Measurements from ENCODE around the gene TMC3. TPM values are rescaled to one million over a fixed set of nuclear protein-coding genes. Genes with fewer than 3 reads are reported as not detected.

The TMC3 gene
- total RNA-seq, 1 donor from 2014 or later, result not detected

DNA sequence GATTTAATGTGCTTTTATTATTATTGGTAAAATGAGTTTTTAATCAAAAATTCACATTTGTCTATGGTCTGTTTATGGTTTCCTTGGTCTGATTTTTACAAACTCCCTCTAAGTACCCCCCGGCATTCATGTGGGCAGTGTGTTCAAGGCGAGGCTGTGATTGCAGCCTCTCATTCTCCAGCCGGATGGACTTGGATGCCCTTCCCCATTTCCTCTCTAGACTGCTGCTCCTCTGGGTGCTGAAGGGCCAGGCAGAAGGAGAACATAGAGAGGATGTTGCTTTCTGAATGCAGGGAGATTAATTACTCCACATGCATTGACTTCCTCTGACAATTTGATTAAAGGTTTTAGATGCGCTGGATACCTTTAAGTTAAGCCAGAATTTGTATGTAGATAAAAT lies 3.9 kb upstream of the TMC3 start:
- Mint-ChIP-seq H3K36me3 (ENCODE audit: low read depth) (no peaks in the 10 kb centered on the region), H3K27ac (no peak overlapping the region), H3K27me3 (peaks cover 8% of the 10 kb centered on the region), H3K9me3 (no peaks in the 10 kb centered on the region), H3K4me3 (no peak overlapping the region), H3K4me1 (peaks cover 3% of the 10 kb centered on the region)
- intact Hi-C loops (cut with micrococcal nuclease), result loop anchor here (2.0 kb wide), 1 partner anchor 19 kb away; no protein-coding TSS in a partner anchor
- DNase-seq, result no peak

DNA sequence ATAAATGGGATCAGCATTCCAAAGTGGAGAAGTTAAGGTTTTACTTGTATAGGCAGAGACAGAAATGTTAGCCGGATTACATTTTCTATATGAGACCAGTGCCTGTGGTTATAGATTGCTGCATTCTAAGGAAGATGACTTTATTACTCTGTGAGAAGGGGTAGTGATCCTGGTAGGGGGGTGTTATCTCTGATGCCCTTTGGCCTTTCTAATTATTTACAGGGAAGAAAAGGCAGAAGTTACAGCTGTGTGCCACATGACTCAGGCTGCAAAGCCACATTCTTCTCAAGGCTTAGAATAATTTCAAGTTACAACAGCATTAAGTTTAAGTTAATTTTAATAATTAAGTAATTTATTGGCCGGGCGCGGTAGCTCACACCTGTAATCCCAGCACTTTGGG lies 2.2 kb upstream of the TMC3 start:
- no peaks in the 10 kb centered on the region for H3K9me3 Mint-ChIP-seq
- no peak for DNase-seq
- no peak overlapping the region for H3K27ac Mint-ChIP-seq
- intact Hi-C loops (cut with micrococcal nuclease), result loop anchor here (2.0 kb wide), 1 partner anchor 21 kb away; no protein-coding TSS in a partner anchor
- no peaks in the 10 kb centered on the region for H3K36me3 Mint-ChIP-seq (ENCODE audit: low read depth)
- H3K4me3 Mint-ChIP-seq, result no peak overlapping the region
- H3K27me3 Mint-ChIP-seq, result peaks cover 8% of the 10 kb centered on the region
- H3K4me1 Mint-ChIP-seq, result peaks cover 3% of the 10 kb centered on the region

DNA sequence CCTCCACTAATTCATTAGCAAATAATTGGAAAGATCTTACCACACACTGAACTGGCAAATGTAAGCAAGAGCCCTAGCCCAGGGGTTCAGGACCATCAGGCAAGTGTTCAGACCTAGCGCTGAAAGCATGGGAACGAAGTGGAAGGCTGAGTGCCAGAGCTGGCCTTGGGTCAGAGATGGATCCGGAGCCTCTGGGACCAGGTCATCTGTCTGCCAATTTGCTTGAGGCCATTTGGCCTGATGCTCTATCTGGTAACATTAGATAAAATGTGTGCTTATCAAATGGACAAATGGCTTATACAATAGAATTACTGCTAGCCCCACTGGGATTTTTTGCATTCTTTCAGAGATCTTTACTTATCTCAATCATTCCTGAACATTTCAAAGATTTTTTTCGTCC lies 1.4 kb upstream of the TMC3 start:
- no peaks in the 10 kb centered on the region for H3K36me3 Mint-ChIP-seq (ENCODE audit: low read depth)
- no peak overlapping the region for H3K27ac Mint-ChIP-seq
- no peak for DNase-seq
- H3K9me3 Mint-ChIP-seq, result no peaks in the 10 kb centered on the region
- intact Hi-C loops (cut with micrococcal nuclease), result no loop called here
- H3K27me3 Mint-ChIP-seq, result peaks cover 8% of the 10 kb centered on the region
- H3K4me1 Mint-ChIP-seq, result peaks cover 2% of the 10 kb centered on the region
- no peak overlapping the region for H3K4me3 Mint-ChIP-seq

DNA sequence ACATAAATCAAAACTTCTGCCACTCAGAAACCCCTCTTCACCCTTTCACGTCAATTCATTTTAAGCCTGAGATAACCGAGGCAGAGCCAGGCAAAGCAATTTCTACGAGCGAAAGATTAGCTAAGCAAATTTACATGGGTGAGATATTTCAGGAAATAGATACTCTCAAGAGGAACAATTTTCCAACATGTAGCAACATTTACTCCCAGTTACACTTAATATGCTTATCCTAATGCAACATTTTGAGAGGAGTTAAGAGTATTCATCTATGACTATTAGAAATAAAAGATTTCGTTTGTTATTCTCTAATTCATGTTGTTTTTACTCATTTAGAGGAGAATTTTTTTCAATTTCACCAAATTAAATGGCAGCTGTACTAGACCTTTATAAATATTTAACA lies 837 bp downstream of the TMC3 start:
- no peaks in the 10 kb centered on the region for H3K4me1 Mint-ChIP-seq
- H3K9me3 Mint-ChIP-seq, result no peaks in the 10 kb centered on the region
- peaks cover 8% of the 10 kb centered on the region for H3K27me3 Mint-ChIP-seq
- H3K27ac Mint-ChIP-seq, result no peak overlapping the region
- intact Hi-C loops (cut with micrococcal nuclease), result no loop called here
- peak; percentile 25 for DNase-seq
- no peak overlapping the region for H3K4me3 Mint-ChIP-seq
- H3K36me3 Mint-ChIP-seq (ENCODE audit: low read depth), result no peaks in the 10 kb centered on the region

DNA sequence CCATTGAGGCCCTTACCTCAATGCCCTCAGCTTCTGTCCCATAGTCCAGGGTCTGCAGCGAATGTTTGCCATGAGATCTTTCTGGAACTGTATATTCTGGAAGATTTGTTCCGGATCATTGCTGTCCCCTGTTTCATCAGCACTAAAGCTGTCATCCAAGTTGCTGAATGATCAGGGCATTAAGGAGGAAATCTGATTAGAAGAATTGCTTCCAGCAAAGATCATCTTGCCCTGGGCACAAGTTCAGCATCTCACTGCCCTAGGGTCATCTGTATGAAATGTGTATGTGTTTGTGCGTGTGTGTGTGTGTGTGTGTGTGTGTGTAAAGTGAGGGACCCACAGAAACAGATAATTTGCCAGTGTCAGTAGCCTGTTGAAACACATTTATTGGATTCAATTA lies 1.4 kb downstream of the TMC3 start:
- peaks cover 7% of the 10 kb centered on the region for H3K27me3 Mint-ChIP-seq
- no peaks in the 10 kb centered on the region for H3K36me3 Mint-ChIP-seq (ENCODE audit: low read depth)
- intact Hi-C loops (cut with micrococcal nuclease), result no loop called here
- no peaks in the 10 kb centered on the region for H3K9me3 Mint-ChIP-seq
- peak; percentile 25 for DNase-seq
- H3K4me3 Mint-ChIP-seq, result no peak overlapping the region
- no peaks in the 10 kb centered on the region for H3K4me1 Mint-ChIP-seq
- H3K27ac Mint-ChIP-seq, result no peak overlapping the region

- no peak for DNase-seq
These were observed 10.1 kb downstream of the TMC3 start for GRCh38 chr15:81363718-81364500.

DNA sequence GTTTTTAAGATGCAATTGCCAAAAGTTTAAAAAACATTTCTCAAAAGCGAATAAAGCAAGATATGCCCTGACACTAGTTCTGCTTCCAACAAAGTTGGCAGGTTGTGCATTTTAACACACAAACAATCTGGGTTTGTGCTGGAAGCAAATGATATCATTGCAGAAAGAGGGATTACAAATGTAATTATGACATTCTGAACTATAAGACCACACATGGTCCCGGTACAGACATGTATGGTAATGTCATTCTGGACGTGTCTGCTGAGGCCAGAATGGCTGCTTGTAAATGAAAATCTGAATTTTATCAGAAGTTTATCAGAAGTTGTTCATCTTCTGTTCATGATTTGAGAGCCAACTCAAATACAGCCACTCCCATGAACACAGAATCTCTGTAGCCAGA lies 10.7 kb downstream of the TMC3 start:
- Mint-ChIP-seq H3K27ac (no peak overlapping the region), H3K36me3 (ENCODE audit: low read depth) (no peaks in the 10 kb centered on the region), H3K4me1 (no peaks in the 10 kb centered on the region), H3K27me3 (peaks cover 3% of the 10 kb centered on the region), H3K9me3 (no peaks in the 10 kb centered on the region), H3K4me3 (no peak overlapping the region)
- no peak for DNase-seq
- intact Hi-C loops (cut with micrococcal nuclease), result no loop called here

More at GRCh38 chr15:81363718-81364500, 10.1 kb downstream of the TMC3 start:
- H3K27ac Mint-ChIP-seq, result no peak overlapping the region
- no peaks in the 10 kb centered on the region for H3K4me1 Mint-ChIP-seq
- no peaks in the 10 kb centered on the region for H3K36me3 Mint-ChIP-seq (ENCODE audit: low read depth)
- H3K27me3 Mint-ChIP-seq, result peaks cover 3% of the 10 kb centered on the region
- no peak overlapping the region for H3K4me3 Mint-ChIP-seq
- no peaks in the 10 kb centered on the region for H3K9me3 Mint-ChIP-seq
- intact Hi-C loops (cut with micrococcal nuclease), result no loop called here

GRCh38 chr15:81362790-81363189 lies 11.2 kb downstream of the TMC3 start:
- Mint-ChIP-seq H3K9me3 (no peaks in the 10 kb centered on the region), H3K27me3 (peaks cover 3% of the 10 kb centered on the region), H3K36me3 (ENCODE audit: low read depth) (no peaks in the 10 kb centered on the region), H3K4me3 (no peak overlapping the region), H3K4me1 (no peaks in the 10 kb centered on the region), H3K27ac (no peak overlapping the region)
- intact Hi-C loops (cut with micrococcal nuclease), result no loop called here
- DNase-seq, result no peak

- Mint-ChIP-seq H3K36me3 (ENCODE audit: low read depth) (no peaks in the 10 kb centered on the region), H3K4me3 (no peak overlapping the region), H3K4me1 (no peaks in the 10 kb centered on the region), H3K27ac (no peak overlapping the region), H3K27me3 (peaks cover 3% of the 10 kb centered on the region), H3K9me3 (no peaks in the 10 kb centered on the region)
- peak; percentile 24 for DNase-seq
- intact Hi-C loops (cut with micrococcal nuclease), result no loop called here
These were observed 12.1 kb downstream of the TMC3 start for GRCh38 chr15:81361891-81362290.

- Mint-ChIP-seq H3K27me3 (peaks cover 3% of the 10 kb centered on the region), H3K9me3 (no peaks in the 10 kb centered on the region), H3K4me3 (no peak overlapping the region), H3K27ac (no peak overlapping the region), H3K36me3 (ENCODE audit: low read depth) (no peaks in the 10 kb centered on the region), H3K4me1 (no peaks in the 10 kb centered on the region)
- intact Hi-C loops (cut with micrococcal nuclease), result no loop called here
- no peak for DNase-seq
These were observed 13.5 kb downstream of the TMC3 start for GRCh38 chr15:81360491-81360890.

GRCh38 chr15:81358248-81358647 lies 15.8 kb downstream of the TMC3 start:
- no peaks in the 10 kb centered on the region for H3K9me3 Mint-ChIP-seq
- H3K4me1 Mint-ChIP-seq, result no peaks in the 10 kb centered on the region
- H3K27ac Mint-ChIP-seq, result no peak overlapping the region
- H3K36me3 Mint-ChIP-seq (ENCODE audit: low read depth), result no peaks in the 10 kb centered on the region
- DNase-seq, result peak; percentile 44
- H3K27me3 Mint-ChIP-seq, result peaks cover 6% of the 10 kb centered on the region
- intact Hi-C loops (cut with micrococcal nuclease), result no loop called here
- no peak overlapping the region for H3K4me3 Mint-ChIP-seq

DNA sequence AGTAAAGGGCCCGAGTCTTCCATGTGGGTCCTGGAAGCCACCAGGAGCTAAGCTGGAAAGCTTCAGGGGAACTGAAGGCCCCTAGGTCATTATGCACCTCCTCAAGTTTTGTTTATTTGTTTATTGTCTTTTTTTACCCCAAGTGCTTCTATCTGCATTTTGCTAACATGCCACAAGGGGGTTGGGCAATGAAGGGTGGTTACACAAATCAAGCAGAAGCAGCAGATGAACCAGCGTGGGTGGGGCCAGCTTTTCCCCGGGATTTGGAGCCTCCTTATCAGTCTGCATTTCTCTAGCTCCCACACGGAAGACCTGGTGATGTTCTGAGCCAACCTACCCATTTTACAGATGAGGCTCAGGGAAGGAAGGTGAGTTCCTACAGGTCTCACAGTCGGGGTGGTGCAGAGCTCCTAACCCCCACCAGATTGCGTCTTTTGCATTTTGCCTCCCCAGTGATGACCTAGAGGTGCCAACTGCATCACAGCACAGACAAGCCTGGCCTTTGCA lies 16.8 kb downstream of the TMC3 start:
- Mint-ChIP-seq H3K4me1 (no peaks in the 10 kb centered on the region), H3K9me3 (no peaks in the 10 kb centered on the region), H3K27ac (no peak overlapping the region), H3K4me3 (no peak overlapping the region), H3K36me3 (ENCODE audit: low read depth) (no peaks in the 10 kb centered on the region), H3K27me3 (peaks cover 6% of the 10 kb centered on the region)
- intact Hi-C loops (cut with micrococcal nuclease), result no loop called here
- no peak for DNase-seq

- intact Hi-C loops (cut with micrococcal nuclease), result no loop called here
- DNase-seq, result peak; percentile 44
- H3K27me3 Mint-ChIP-seq, result peaks cover 6% of the 10 kb centered on the region
- H3K4me1 Mint-ChIP-seq, result no peaks in the 10 kb centered on the region
- H3K36me3 Mint-ChIP-seq (ENCODE audit: low read depth), result no peaks in the 10 kb centered on the region
- no peak overlapping the region for H3K4me3 Mint-ChIP-seq
- no peaks in the 10 kb centered on the region for H3K9me3 Mint-ChIP-seq
- no peak overlapping the region for H3K27ac Mint-ChIP-seq
These were observed 17.8 kb downstream of the TMC3 start for GRCh38 chr15:81356252-81356651.

GRCh38 chr15:81351651-81352050 lies 22.4 kb downstream of the TMC3 start:
- Mint-ChIP-seq H3K36me3 (ENCODE audit: low read depth) (no peaks in the 10 kb centered on the region), H3K4me3 (no peak overlapping the region), H3K27me3 (peaks cover 3% of the 10 kb centered on the region), H3K27ac (no peak overlapping the region), H3K9me3 (no peaks in the 10 kb centered on the region), H3K4me1 (no peaks in the 10 kb centered on the region)
- intact Hi-C loops (cut with micrococcal nuclease), result no loop called here
- DNase-seq, result no peak

DNA sequence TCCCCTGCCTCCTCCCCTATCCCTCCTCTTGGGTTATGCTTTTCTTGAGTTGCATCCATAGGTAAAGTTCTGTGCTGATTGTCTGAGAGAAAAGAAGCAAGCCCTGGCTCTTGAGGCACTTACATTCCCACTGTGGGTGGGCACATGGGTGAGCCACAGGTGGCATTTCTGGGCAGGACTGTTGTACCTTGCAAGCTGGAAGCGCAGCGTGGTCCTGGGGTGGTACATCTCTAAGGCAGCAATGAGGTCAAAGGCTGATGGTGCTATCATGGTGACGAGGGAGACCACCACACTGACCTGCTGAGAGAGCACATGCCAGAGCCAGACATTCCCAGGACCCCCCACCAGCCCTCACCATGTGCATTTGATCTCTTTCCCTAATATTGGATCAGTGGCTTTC lies 24.7 kb downstream of the TMC3 start:
- Mint-ChIP-seq H3K27me3 (no peaks in the 10 kb centered on the region), H3K4me1 (no peaks in the 10 kb centered on the region), H3K4me3 (no peak overlapping the region), H3K9me3 (no peaks in the 10 kb centered on the region), H3K27ac (no peak overlapping the region), H3K36me3 (ENCODE audit: low read depth) (no peaks in the 10 kb centered on the region)
- DNase-seq, result no peak
- intact Hi-C loops (cut with micrococcal nuclease), result no loop called here

Data from activated CD4-positive, alpha-beta T cell treated with anti-CD3 and anti-CD28 coated beads, Interleukin-2, amount 10 ng/mL, durations not matched to agents 24 days and 14 days (primary cell).